Ovary (tissue), 9 donors: ENCODE data around the gene SPATA1. TPM values are rescaled to one million over a fixed set of nuclear protein-coding genes. Genes with fewer than 3 reads are reported as not detected.

Experiments
- DNase-seq, 5 donors: peaks; one replicate each; pipeline ENCODE4 v3.0.0-alpha.2; 2019 to 2020
- H3K27ac ChIP-seq, 2 donors: fragments of 200-600 bp; one replicate each; pipeline versions ENCODE4 v1.5.1 to v1.8.0; 2019 to 2022
- H3K27me3 ChIP-seq: fragments of 200-600 bp; one replicate; pipeline ENCODE4 v1.8.0; 2022
- H3K36me3 ChIP-seq: fragments of 200-600 bp; sonication (generic); one replicate; pipeline ENCODE4 v1.5.1; 2019
- H3K4me1 ChIP-seq: one replicate; pipeline ENCODE4 v1.8.1; 2013; ENCODE audit warnings: mild to moderate bottlenecking, moderate library complexity; ENCODE audit not compliant: insufficient read depth
- H3K4me3 ChIP-seq: fragments of 200-600 bp; sonication (generic); one replicate; pipeline ENCODE4 v1.5.1; 2017
- H3K9me3 ChIP-seq, 2 donors: fragments of 200-600 bp in 1 of 2; sonication (generic) in 1 of 2; one replicate each; pipeline versions ENCODE4 v1.5.1 to v1.8.1; 2013 to 2019; ENCODE audit warnings: mild to moderate bottlenecking in 1 of 2, moderate library complexity in 1 of 2
- EP300 ChIP-seq: sonication (generic); formaldehyde crosslinking; IDR thresholded peaks from one replicate; pipeline ENCODE4 v1.6.1; 2017; ENCODE audit warnings: antibody characterized with exemption
- POLR2A ChIP-seq: fragments of 450-650 bp; IDR thresholded peaks from one replicate; pipeline ENCODE4 v1.6.1; 2017; ENCODE audit warnings: antibody characterized with exemption, mild to moderate bottlenecking, moderate library complexity
- whole genome bisulfite sequencing, 3 donors: extraction: QIAGEN DNeasy Blood & Tissue Kit in 1 of 3; methylation state at CpG; one replicate each; pipeline versions ENCODE4 v1.1.5 to v1.1.7; 2013 to 2017; 5-methylcytosine and 5-hydroxymethylcytosine counted together
- intact Hi-C, 4 donors: fragments of 100-400 bp; cut with DNase I; formaldehyde crosslinking; loops; one replicate each; pipeline versions ENCODE4 v1.11.0 to v1.15.1; 2022 to 2023
- polyA plus RNA-seq, 2 donors: library from polyadenylated mRNA; stranded (reverse); fragments of 200-250 nt in 1 of 2; fragments of 350-450 nt in 1 of 2; fragmentation: Illumina TruSeq in 1 of 2; extraction: RNeasy Lipid Tissue Mini Kit (QIAGEN cat#74804) in 1 of 2; gene quantifications; one replicate each; pipeline ENCODE4 v1.2.3, GENCODE V29; 2013 to 2014
- total RNA-seq, 7 donors: library from RNA; depleted of rRNA in 2 of 7; stranded (reverse); fragments of >200 nt in 2 of 7; fragmentation: NEBNext Ultra II Directional in 3 of 7; extraction: Animal tissue kit (Norgen Biotek cat#: 25700) in 3 of 7; gene quantifications; one replicate each; pipeline versions ENCODE4 v1.1.0 to v1.2.4, GENCODE V29; 2016 to 2023
- TF ChIP-seq, protein P1 (sequence below), 3 donors: fragments of 450-650 bp in 2 of 3; fragments of 200-600 bp in 1 of 3; IDR thresholded peaks; one replicate each; pipeline versions ENCODE4 v1.5.1 to v1.8.0; 2016 to 2022; ENCODE audit warnings: antibody characterized with exemption in 3 of 3, mild to moderate bottlenecking in 1 of 3
- donor health status: DM: no; HTN: no; CAD: no; lungs with moderate emphysema.
- donor health status: DM: no; HTN: no; CAD: no.
- donor health status: Bipolar disorder and iron deficiency.
- donor health status: DM: yes; HTN: yes; CAD: no.
- donor health status: DM: no; HTN: no; CAD: no.
- donor health status: DM: yes; HTN: yes; CAD: no.

The SPATA1 gene
- total and polyA plus RNA-seq, 9 donors: 0.12 to 1.9 (median 0.52) TPM; not detected in 1

GRCh38 chr1:84613887-84614286 lies 107.7 kb downstream of the SPATA1 start:
- Histone ChIP-seq H3K27me3 (no peaks in the 10 kb centered on the region), H3K9me3 (no peaks in the 10 kb centered on the region), H3K36me3 (no peaks in the 10 kb centered on the region), H3K4me3 (no peak overlapping the region), H3K27ac (no peak overlapping the region), H3K4me1 (peaks cover under 1% of the 10 kb centered on the region)
- intact Hi-C loops: no loop called here
- TF ChIP-seq EP300: no peak
- TF ChIP-seq, protein P1, sequence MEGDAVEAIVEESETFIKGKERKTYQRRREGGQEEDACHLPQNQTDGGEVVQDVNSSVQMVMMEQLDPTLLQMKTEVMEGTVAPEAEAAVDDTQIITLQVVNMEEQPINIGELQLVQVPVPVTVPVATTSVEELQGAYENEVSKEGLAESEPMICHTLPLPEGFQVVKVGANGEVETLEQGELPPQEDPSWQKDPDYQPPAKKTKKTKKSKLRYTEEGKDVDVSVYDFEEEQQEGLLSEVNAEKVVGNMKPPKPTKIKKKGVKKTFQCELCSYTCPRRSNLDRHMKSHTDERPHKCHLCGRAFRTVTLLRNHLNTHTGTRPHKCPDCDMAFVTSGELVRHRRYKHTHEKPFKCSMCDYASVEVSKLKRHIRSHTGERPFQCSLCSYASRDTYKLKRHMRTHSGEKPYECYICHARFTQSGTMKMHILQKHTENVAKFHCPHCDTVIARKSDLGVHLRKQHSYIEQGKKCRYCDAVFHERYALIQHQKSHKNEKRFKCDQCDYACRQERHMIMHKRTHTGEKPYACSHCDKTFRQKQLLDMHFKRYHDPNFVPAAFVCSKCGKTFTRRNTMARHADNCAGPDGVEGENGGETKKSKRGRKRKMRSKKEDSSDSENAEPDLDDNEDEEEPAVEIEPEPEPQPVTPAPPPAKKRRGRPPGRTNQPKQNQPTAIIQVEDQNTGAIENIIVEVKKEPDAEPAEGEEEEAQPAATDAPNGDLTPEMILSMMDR (IDR thresholded peaks at IDR 0.05): no peak
- TF ChIP-seq POLR2A: no peak
- 91 to 98% (median 95%) methylated on average over 2 of the region's 2 CpGs for WGBS, 3 donors
- no peak for DNase-seq

DNA sequence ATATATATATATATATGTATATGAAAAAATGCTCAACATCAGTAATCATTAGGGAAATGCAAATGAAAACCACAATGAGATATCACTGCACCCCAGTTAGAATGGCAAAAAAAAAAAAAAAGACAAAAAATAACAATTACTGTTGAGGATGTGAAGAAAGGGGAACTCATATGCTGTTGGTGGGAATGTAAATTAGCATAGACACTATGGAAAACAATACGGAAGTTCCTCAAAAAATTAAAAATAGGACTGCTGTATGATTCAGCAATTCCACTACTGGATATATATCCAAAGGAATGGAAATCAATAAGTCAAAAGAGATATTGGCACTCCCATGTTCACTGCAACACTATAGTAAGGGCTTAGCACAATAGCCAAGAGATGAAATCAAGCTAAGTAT lies 109.6 kb downstream of the SPATA1 start:
- intact Hi-C loops: no loop called here
- WGBS, 3 donors: 85 to 92% (median 85%) methylated on average over 1 of the region's 1 CpG

More for the DNA sequence above, 109.6 kb downstream of the SPATA1 start:
- no peaks in the 10 kb centered on the region for H3K9me3 ChIP-seq
- no peak for DNase-seq
- H3K4me1 ChIP-seq: peaks cover 2% of the 10 kb centered on the region
- no peak overlapping the region for H3K27ac ChIP-seq
- no peak overlapping the region for H3K4me3 ChIP-seq
- H3K27me3 ChIP-seq: no peaks in the 10 kb centered on the region
- TF ChIP-seq, protein P1 (IDR thresholded peaks at IDR 0.05): no peak
- no peak for TF ChIP-seq POLR2A
- H3K36me3 ChIP-seq: no peaks in the 10 kb centered on the region

Other genes starting within 250 kb of the SPATA1 start
- 1 to 10 TPM in 2 of 7 donors, under 1 TPM in 3, not detected in 2; 0.24 to 2.0 (median 0.62) TPM for gene SAMD13, start 204.7 kb upstream of the SPATA1 start, total RNA-seq
- 1 to 10 TPM in 1 of 2 donors, under 1 TPM in 1; 0.63 to 2.9 TPM for gene SAMD13, start 204.7 kb upstream of the SPATA1 start, polyA plus RNA-seq
- 1 to 10 TPM in 1 of 7 donors, under 1 TPM in 1, not detected in 5; 0.57 to 1.6 TPM for gene DNASE2B, start 107.9 kb upstream of the SPATA1 start, total RNA-seq
- gene DNASE2B, start 107.9 kb upstream of the SPATA1 start, polyA plus RNA-seq: 1 to 10 TPM in 1 of 2 donors, not detected in 1; 1.2 TPM
- 10 to 100 TPM; 19.5 to 28.0 (median 24.8) TPM for gene RPF1, start 27.1 kb upstream of the SPATA1 start, total RNA-seq
- gene RPF1, start 27.1 kb upstream of the SPATA1 start, polyA plus RNA-seq: 10 to 100 TPM; 27.8 to 35.2 TPM
- gene GNG5, start 195 bp downstream of the SPATA1 start, total RNA-seq: 10 to 100 TPM; 26.2 to 86.6 (median 49.1) TPM
- 100 to 1,000 TPM in 1 of 2 donors, 10 to 100 TPM in 1; 82.0 to 211 TPM for gene GNG5, start 195 bp downstream of the SPATA1 start, polyA plus RNA-seq
- gene CTBS, start 68.1 kb downstream of the SPATA1 start, total RNA-seq: 10 to 100 TPM in 4 of 7 donors, 1 to 10 TPM in 3; 8.7 to 16.1 (median 11.9) TPM
- gene CTBS, start 68.1 kb downstream of the SPATA1 start, polyA plus RNA-seq: 10 to 100 TPM; 10.5 to 27.5 TPM
- gene SSX2IP, start 184.1 kb downstream of the SPATA1 start, total RNA-seq: 1 to 10 TPM; 1.4 to 8.5 (median 5.0) TPM
- 1 to 10 TPM; 1.1 to 4.5 TPM for gene SSX2IP, start 184.1 kb downstream of the SPATA1 start, polyA plus RNA-seq